GM19238 (cell line): ENCODE measurements around the gene DHRS7C.

Experiments
- DNase-seq: peaks from one replicate; pipeline ENCODE4 v3.0.0; 2011; ENCODE audit warnings: low spot score; ENCODE audit not compliant: insufficient read length

DHRS7C gene

GRCh38 chr17:9766970-9767369 is 24.4 kb downstream of the DHRS7C start:
- DNase-seq: no peak

GRCh38 chr17:9765322-9765721 is 26.1 kb downstream of the DHRS7C start:
- no peak for DNase-seq

- no peak for DNase-seq
Observed at GRCh38 chr17:9763643-9764042, 27.7 kb downstream of the DHRS7C start.

GRCh38 chr17:9760266-9760665 is 31.1 kb downstream of the DHRS7C start:
- no peak for DNase-seq

GRCh38 chr17:9755083-9755482 is 36.3 kb downstream of the DHRS7C start:
- DNase-seq: no peak

GRCh38 chr17:9750524-9750923 is 40.9 kb downstream of the DHRS7C start:
- no peak for DNase-seq

- DNase-seq: no peak
Observed at GRCh38 chr17:9729735-9730420, 61.5 kb downstream of the DHRS7C start.

GRCh38 chr17:9729034-9729650 is 62.2 kb downstream of the DHRS7C start:
- DNase-seq: peak; percentile 22

- no peak for DNase-seq
Observed at GRCh38 chr17:9728564-9728963, 62.8 kb downstream of the DHRS7C start.

GRCh38 chr17:9728005-9728404 is 63.4 kb downstream of the DHRS7C start:
- DNase-seq: no peak

- no peak for DNase-seq
Observed at GRCh38 chr17:9726291-9726690, 65.1 kb downstream of the DHRS7C start.

- DNase-seq: no peak
Observed at GRCh38 chr17:9725575-9725974, 65.8 kb downstream of the DHRS7C start.
